Measurements from ENCODE around the gene LGR6.

- TF ChIP-seq MZF1 (tag by site-specific recombination; IDR thresholded peaks at IDR 0.05; ENCODE audit: borderline replicate concordance) (no peak), ZNF16 (tag by site-specific recombination; IDR thresholded peaks at IDR 0.05; ENCODE audit: low read depth) (no peak)
Observed at GRCh38 chr1:202230939-202231645, 37.5 kb downstream of the LGR6 start.
